ENCODE results near the gene TIMM10.
"Not testable (repeated sequence)": the region's sequence is repeated elsewhere in the genome, so short reads cannot be mapped to it uniquely, and the experiment has no call there.

The TIMM10 gene

GRCh38 chr11:57543593-57543992 lies 13.0 kb upstream of the TIMM10 start:
- no peak overlapping the region for H3K4me3 ChIP-seq (ENCODE audit: low read depth in 1 of 2, low read length in 2 of 2)
- H3K9me3 ChIP-seq (ENCODE audit: control insufficient read depth in 1 of 2, low read length in 2 of 2) = no peaks in the 10 kb centered on the region
- no peaks in the 10 kb centered on the region for H3K27me3 ChIP-seq (ENCODE audit: control insufficient read depth in 1 of 2, insufficient read depth in 2 of 2, low read length in 2 of 2)
- no peaks in the 10 kb centered on the region for H3K4me1 ChIP-seq (ENCODE audit: control insufficient read depth in 1 of 2, insufficient read depth in 2 of 2, low read length in 2 of 2)
- H3K9ac ChIP-seq (ENCODE audit: low read depth in 1 of 2, low read length in 2 of 2) = no peak overlapping the region
- H3K27ac ChIP-seq (ENCODE audit: low read depth, low read length) = no peak overlapping the region
- H3K36me3 ChIP-seq (ENCODE audit: control insufficient read depth in 1 of 2, insufficient read depth in 2 of 2, low read length in 2 of 2) = no peaks in the 10 kb centered on the region

DNA sequence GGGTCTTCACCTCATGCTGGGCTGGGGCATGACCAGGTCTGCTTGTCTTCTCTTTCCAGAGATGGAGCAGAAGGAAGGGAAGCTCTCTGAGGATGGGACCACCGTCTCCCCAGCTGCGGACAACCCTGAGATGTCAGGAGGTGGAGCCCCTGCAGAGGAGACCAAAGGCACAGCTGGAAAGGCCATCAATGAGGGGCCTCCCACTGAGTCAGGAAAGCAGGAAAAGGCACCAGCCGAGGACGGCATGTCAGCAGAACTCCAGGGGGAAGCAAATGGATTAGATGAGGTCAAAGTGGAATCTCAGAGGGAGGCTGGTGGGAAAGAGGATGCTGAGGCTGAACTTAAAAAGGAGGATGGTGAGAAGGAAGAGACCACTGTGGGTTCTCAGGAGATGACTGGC lies 12.0 kb upstream of the TIMM10 start:
- no peaks in the 10 kb centered on the region for H3K4me1 ChIP-seq (ENCODE audit: control insufficient read depth in 1 of 2, insufficient read depth in 2 of 2, low read length in 2 of 2)
- H3K27me3 ChIP-seq (ENCODE audit: control insufficient read depth in 1 of 2, insufficient read depth in 2 of 2, low read length in 2 of 2) = no peaks in the 10 kb centered on the region
- no peak overlapping the region for H3K27ac ChIP-seq (ENCODE audit: low read depth, low read length)
- no peaks in the 10 kb centered on the region for H3K36me3 ChIP-seq (ENCODE audit: control insufficient read depth in 1 of 2, insufficient read depth in 2 of 2, low read length in 2 of 2)
- no peaks in the 10 kb centered on the region for H3K9me3 ChIP-seq (ENCODE audit: control insufficient read depth in 1 of 2, low read length in 2 of 2)
- H3K9ac ChIP-seq (ENCODE audit: low read depth in 1 of 2, low read length in 2 of 2) = no peak overlapping the region
- no peak overlapping the region for H3K4me3 ChIP-seq (ENCODE audit: low read depth in 1 of 2, low read length in 2 of 2)

DNA sequence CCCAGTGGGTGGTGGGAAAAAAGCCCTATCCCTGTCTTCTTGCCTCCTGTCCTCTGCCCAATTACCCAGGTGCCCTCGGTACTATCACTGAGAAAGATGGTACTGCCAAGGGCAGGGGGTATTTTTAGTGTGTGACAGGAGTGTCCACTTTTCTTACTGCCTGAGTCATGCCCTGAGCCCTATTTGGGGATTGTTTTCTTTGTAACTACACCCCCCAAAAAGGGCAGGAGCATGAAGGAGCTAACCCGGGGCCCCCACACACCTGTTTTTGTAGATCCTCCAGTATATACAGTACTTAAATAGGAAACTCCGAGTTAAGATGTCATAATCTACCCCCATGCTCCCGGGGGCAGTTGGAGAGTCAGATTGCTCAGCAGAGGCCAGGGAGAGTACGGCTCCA lies 10.6 kb upstream of the TIMM10 start:
- Histone ChIP-seq H3K4me3 (ENCODE audit: low read depth in 1 of 2, low read length in 2 of 2) (no peak overlapping the region), H3K4me1 (ENCODE audit: control insufficient read depth in 1 of 2, insufficient read depth in 2 of 2, low read length in 2 of 2) (no peaks in the 10 kb centered on the region), H3K36me3 (ENCODE audit: control insufficient read depth in 1 of 2, insufficient read depth in 2 of 2, low read length in 2 of 2) (no peaks in the 10 kb centered on the region), H3K9ac (ENCODE audit: low read depth in 1 of 2, low read length in 2 of 2) (no peak overlapping the region), H3K27me3 (ENCODE audit: control insufficient read depth in 1 of 2, insufficient read depth in 2 of 2, low read length in 2 of 2) (no peaks in the 10 kb centered on the region), H3K27ac (ENCODE audit: low read depth, low read length) (no peak overlapping the region), H3K9me3 (ENCODE audit: control insufficient read depth in 1 of 2, low read length in 2 of 2) (no peaks in the 10 kb centered on the region)

DNA sequence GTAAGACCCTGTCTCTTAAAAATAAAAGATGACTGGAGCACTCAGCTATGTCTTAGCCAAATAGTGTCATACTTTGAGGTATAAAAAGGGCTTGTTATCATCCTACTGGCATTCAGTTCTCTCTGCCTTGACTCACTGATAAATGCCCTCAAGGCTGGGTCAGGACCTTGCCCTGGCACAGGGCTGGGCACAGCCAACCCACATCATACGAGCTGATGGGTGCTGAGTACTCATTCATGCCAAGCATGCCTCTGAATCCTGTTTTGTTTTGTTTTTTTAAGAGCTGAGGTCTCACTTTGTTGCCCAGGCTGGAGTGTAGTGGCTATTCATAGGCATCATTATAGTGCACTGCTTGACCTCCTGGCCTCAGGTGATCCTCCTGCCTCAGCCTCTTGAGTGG lies 8.8 kb upstream of the TIMM10 start:
- Histone ChIP-seq H3K9ac (ENCODE audit: low read depth in 1 of 2, low read length in 2 of 2) (no peak overlapping the region), H3K4me3 (ENCODE audit: low read depth in 1 of 2, low read length in 2 of 2) (no peak overlapping the region), H3K27ac (ENCODE audit: low read depth, low read length) (no peak overlapping the region), H3K9me3 (ENCODE audit: control insufficient read depth in 1 of 2, low read length in 2 of 2) (no peaks in the 10 kb centered on the region), H3K4me1 (ENCODE audit: control insufficient read depth in 1 of 2, insufficient read depth in 2 of 2, low read length in 2 of 2) (no peaks in the 10 kb centered on the region), H3K27me3 (ENCODE audit: control insufficient read depth in 1 of 2, insufficient read depth in 2 of 2, low read length in 2 of 2) (no peaks in the 10 kb centered on the region), H3K36me3 (ENCODE audit: control insufficient read depth in 1 of 2, insufficient read depth in 2 of 2, low read length in 2 of 2) (no peaks in the 10 kb centered on the region)

DNA sequence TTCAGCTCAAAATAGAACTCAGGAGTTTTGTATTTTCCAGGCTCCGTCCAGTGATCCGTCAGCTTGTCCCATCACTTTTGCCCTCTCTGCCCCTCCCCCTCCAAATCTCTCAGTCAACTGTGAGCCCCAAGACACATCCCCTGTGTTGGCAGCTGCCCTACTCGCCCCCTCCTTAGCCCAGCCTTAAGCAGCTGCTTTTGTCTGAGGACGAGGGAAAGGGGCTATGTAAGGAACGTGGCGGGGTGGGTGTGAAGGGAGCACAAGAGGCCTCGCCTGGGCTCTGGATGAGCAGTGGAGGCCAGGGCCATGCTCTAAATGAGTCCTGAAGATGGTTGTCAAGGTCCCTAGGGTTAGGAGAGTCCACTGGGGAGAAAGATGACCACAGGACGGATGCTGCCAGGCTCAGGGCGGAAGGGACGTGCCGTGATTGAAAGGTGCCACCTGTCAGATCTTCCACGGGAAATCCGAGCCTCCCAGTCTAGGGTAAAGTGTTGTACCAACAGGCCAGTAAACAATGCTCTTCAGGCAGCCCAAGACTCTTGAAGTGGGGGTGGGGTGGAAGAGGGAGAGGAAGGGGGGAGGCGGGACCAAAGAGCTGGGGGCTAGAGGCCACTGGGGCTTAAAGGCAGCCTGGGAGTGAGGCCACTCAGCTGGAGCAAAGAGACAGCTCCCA lies 6.5 kb upstream of the TIMM10 start, which contains the start of gene SMTNL1:
Gene SMTNL1 (plus strand): TSS at position 649 of the 673 bp plus-strand sequence. CDS start 5,048 bp downstream, outside the sequence.
- Histone ChIP-seq H3K27ac (ENCODE audit: low read depth, low read length) (no peak within 1 kb of the TSS), H3K4me3 (ENCODE audit: low read depth in 1 of 2, low read length in 2 of 2) (no peak within 1 kb of the TSS), H3K36me3 (ENCODE audit: control insufficient read depth in 1 of 2, insufficient read depth in 2 of 2, low read length in 2 of 2) (no peaks in the 10 kb centered on the region), H3K9ac (ENCODE audit: low read depth in 1 of 2, low read length in 2 of 2) (no peak within 1 kb of the TSS), H3K9me3 (ENCODE audit: control insufficient read depth in 1 of 2, low read length in 2 of 2) (no peaks in the 10 kb centered on the region), H3K27me3 (ENCODE audit: control insufficient read depth in 1 of 2, insufficient read depth in 2 of 2, low read length in 2 of 2) (no peaks in the 10 kb centered on the region), H3K4me1 (ENCODE audit: control insufficient read depth in 1 of 2, insufficient read depth in 2 of 2, low read length in 2 of 2) (no peaks in the 10 kb centered on the region)

- peaks cover 14 to 15% of the 10 kb centered on the region in 2 donors for H3K4me1 ChIP-seq (ENCODE audit: control insufficient read depth in 1 of 2, insufficient read depth in 2 of 2, low read length in 2 of 2)
- H3K27me3 ChIP-seq (ENCODE audit: control insufficient read depth in 1 of 2, insufficient read depth in 2 of 2, low read length in 2 of 2); H3K36me3 ChIP-seq (ENCODE audit: control insufficient read depth in 1 of 2, insufficient read depth in 2 of 2, low read length in 2 of 2); H3K27ac ChIP-seq (ENCODE audit: low read depth, low read length); H3K9ac ChIP-seq (ENCODE audit: low read depth in 1 of 2, low read length in 2 of 2); H3K4me3 ChIP-seq (ENCODE audit: low read depth in 1 of 2, low read length in 2 of 2); H3K9me3 ChIP-seq (ENCODE audit: control insufficient read depth in 1 of 2, low read length in 2 of 2): not testable (repeated sequence)
Measured at GRCh38 chr11:57534449-57534848, 3.9 kb upstream of the TIMM10 start.

GRCh38 chr11:57530215-57530595 lies 349 bp downstream of the TIMM10 start:
- H3K9me3 ChIP-seq (ENCODE audit: control insufficient read depth in 1 of 2, low read length in 2 of 2) = no peaks in the 10 kb centered on the region
- peak overlapping the region; percentile 92 to 100 for H3K4me3 ChIP-seq (ENCODE audit: low read depth in 1 of 2, low read length in 2 of 2)
- peak overlapping the region; percentile 66 to 96 for H3K9ac ChIP-seq (ENCODE audit: low read depth in 1 of 2, low read length in 2 of 2)
- peaks cover 4 to 10% of the 10 kb centered on the region in 2 donors for H3K36me3 ChIP-seq (ENCODE audit: control insufficient read depth in 1 of 2, insufficient read depth in 2 of 2, low read length in 2 of 2)
- no peak overlapping the region for H3K27ac ChIP-seq (ENCODE audit: low read depth, low read length)
- H3K27me3 ChIP-seq (ENCODE audit: control insufficient read depth in 1 of 2, insufficient read depth in 2 of 2, low read length in 2 of 2) = no peaks in the 10 kb centered on the region
- peaks cover 16 to 22% of the 10 kb centered on the region in 2 donors for H3K4me1 ChIP-seq (ENCODE audit: control insufficient read depth in 1 of 2, insufficient read depth in 2 of 2, low read length in 2 of 2)

DNA sequence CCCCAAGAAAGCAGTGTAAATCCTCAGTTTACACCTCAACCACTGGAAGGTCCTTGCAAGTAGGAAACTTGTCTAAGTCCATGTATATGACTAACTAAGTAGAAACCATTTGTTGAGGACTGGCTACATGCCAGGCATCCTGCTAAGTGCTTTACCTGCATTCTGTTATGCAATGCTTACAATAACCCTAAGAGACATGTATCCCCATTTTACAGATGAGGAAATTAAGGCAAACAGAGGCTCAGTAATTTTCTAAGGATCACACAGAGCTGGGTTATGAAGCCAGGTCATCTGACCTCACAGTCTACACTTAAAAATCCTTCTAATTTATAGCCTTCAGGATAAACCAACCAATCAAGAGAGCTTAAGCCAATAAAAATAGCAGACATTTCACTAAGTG lies 1.5 kb downstream of the TIMM10 start:
- Histone ChIP-seq H3K9ac (ENCODE audit: low read depth in 1 of 2, low read length in 2 of 2) (no peak overlapping the region), H3K27ac (ENCODE audit: low read depth, low read length) (no peak overlapping the region), H3K27me3 (ENCODE audit: control insufficient read depth in 1 of 2, insufficient read depth in 2 of 2, low read length in 2 of 2) (no peaks in the 10 kb centered on the region)

DNA sequence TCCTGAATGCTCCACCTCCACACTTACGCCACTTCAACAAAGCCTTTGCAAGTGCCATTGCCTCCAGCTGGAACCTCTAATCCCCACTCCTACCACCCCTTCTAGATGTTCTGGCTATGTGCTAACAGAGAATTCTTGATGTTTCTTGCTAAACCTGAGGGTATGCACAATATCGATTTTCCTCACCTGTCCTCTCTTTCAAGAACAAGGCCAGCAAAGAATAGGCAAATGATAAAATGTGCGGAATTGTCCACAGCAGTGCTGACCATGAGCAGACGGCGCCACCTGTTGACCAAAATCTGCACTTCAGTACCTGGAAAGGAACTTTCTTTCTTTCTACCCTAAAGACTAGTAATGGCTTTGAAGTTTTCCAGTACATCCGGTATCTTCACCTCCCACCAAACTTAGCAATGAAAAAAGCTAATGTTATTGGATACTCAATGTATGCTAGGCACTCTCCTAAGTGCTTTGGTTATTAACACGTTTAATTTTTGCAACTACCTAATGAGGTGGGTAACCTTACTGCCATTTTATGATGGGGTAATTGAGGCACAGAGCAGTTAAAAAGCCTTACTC lies 3.4 kb downstream of the TIMM10 start:
- Histone ChIP-seq H3K4me1 (ENCODE audit: control insufficient read depth in 1 of 2, insufficient read depth in 2 of 2, low read length in 2 of 2) (peaks cover 16 to 22% of the 10 kb centered on the region in 2 donors), H3K9me3 (ENCODE audit: control insufficient read depth in 1 of 2, low read length in 2 of 2) (no peaks in the 10 kb centered on the region), H3K36me3 (ENCODE audit: control insufficient read depth in 1 of 2, insufficient read depth in 2 of 2, low read length in 2 of 2) (peaks cover 4 to 10% of the 10 kb centered on the region in 2 donors), H3K27ac (ENCODE audit: low read depth, low read length) (no peak overlapping the region), H3K4me3 (ENCODE audit: low read depth in 1 of 2, low read length in 2 of 2) (no peak overlapping the region), H3K27me3 (ENCODE audit: control insufficient read depth in 1 of 2, insufficient read depth in 2 of 2, low read length in 2 of 2) (no peaks in the 10 kb centered on the region), H3K9ac (ENCODE audit: low read depth in 1 of 2, low read length in 2 of 2) (no peak overlapping the region)

More for the DNA sequence above, 1.5 kb downstream of the TIMM10 start:
- H3K9me3 ChIP-seq (ENCODE audit: control insufficient read depth in 1 of 2, low read length in 2 of 2) = no peaks in the 10 kb centered on the region
- no peak overlapping the region for H3K4me3 ChIP-seq (ENCODE audit: low read depth in 1 of 2, low read length in 2 of 2)
- peaks cover 4 to 10% of the 10 kb centered on the region in 2 donors for H3K36me3 ChIP-seq (ENCODE audit: control insufficient read depth in 1 of 2, insufficient read depth in 2 of 2, low read length in 2 of 2)
- H3K4me1 ChIP-seq (ENCODE audit: control insufficient read depth in 1 of 2, insufficient read depth in 2 of 2, low read length in 2 of 2) = peaks cover 16 to 22% of the 10 kb centered on the region in 2 donors

DNA sequence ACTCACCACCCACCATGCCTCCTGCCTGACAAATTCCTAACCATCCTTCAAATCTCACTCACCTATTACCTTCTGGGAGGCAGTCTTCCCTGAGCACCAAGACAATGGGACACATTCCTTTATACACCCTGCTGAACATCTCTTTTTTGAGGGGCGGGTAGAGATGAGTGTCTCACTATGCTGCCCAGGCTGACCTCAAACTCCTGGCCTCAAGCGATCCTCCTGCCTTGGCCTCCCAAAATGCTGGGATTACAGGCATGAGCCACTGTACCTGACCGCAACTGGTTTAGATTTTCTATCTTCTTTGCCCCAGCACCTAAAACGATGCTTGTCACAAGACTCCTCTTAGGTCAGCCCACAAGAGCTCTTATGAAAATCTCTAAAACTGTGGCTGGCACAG lies 7.1 kb downstream of the TIMM10 start:
- Histone ChIP-seq H3K9ac (ENCODE audit: low read depth in 1 of 2, low read length in 2 of 2) (no peak overlapping the region), H3K4me1 (ENCODE audit: control insufficient read depth in 1 of 2, insufficient read depth in 2 of 2, low read length in 2 of 2) (no peaks in the 10 kb centered on the region), H3K27me3 (ENCODE audit: control insufficient read depth in 1 of 2, insufficient read depth in 2 of 2, low read length in 2 of 2) (no peaks in the 10 kb centered on the region), H3K36me3 (ENCODE audit: control insufficient read depth in 1 of 2, insufficient read depth in 2 of 2, low read length in 2 of 2) (peaks cover under 1 to 4% of the 10 kb centered on the region in 2 donors), H3K4me3 (ENCODE audit: low read depth in 1 of 2, low read length in 2 of 2) (no peak overlapping the region), H3K9me3 (ENCODE audit: control insufficient read depth in 1 of 2, low read length in 2 of 2) (no peaks in the 10 kb centered on the region), H3K27ac (ENCODE audit: low read depth, low read length) (no peak overlapping the region)

Data from duodenal mucosa (tissue), 2 donors.